NCI-H345 (cell line): Measurements from ENCODE around the gene C1orf146.
A peak's percentile ranks its signal among the peaks of the same experiment; 100 is the strongest.
"Not testable (repeated sequence)": the region's sequence is repeated elsewhere in the genome, so short reads cannot be mapped to it uniquely, and the experiment has no call there.

Experiments
- DNase-seq: peaks from one replicate; lab custom pipeline; 2025; lab: John Stamatoyannopoulos, UW

The C1orf146 gene

DNA sequence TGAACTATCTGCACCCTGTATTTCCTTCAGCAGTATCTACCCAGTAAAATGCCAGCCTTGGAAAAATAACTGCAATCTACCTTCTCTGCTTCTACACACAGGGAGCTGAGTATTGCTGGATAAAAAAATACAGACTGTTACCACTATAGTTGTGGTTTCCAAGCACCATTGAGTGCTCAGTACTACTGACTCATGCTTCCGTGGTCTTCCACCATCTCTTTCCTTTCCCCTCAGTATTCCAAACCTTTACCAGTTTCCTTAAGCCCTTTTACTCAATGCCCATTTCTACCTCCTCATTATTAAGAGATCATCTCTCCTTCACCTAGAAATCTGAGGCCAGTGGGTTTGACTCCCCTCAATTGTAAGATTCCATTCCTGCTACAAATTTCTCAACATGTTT lies 57.2 kb downstream of the C1orf146 start:
- DNase-seq = no peak

GRCh38 chr1:92276082-92276481 lies 58.4 kb downstream of the C1orf146 start:
- no peak for DNase-seq

GRCh38 chr1:92277105-92277723 lies 59.5 kb downstream of the C1orf146 start:
- no peak for DNase-seq

DNA sequence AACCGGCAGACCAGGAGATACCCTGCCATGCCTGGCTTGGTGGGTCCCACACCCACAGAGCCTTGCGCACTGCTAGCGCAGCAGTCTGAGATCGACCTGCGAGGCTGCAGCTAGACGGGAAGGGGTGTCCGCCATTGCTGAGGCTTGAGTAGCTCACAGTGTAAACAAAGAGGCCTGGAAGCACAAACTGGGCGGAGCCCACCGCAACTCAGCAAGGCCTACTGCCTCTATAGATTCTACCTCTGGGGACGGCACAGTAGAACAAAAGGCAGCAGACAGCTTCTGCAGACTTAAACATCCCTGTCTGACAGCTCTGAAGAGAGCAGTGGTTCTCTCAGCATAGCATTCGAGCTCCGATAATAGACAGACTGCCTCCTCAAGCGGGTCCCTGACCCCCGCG lies 62.1 kb downstream of the C1orf146 start:
- DNase-seq = not testable (repeated sequence)

- not testable (repeated sequence) for DNase-seq
Measured at GRCh38 chr1:92281411-92281810, 63.7 kb downstream of the C1orf146 start.

DNA sequence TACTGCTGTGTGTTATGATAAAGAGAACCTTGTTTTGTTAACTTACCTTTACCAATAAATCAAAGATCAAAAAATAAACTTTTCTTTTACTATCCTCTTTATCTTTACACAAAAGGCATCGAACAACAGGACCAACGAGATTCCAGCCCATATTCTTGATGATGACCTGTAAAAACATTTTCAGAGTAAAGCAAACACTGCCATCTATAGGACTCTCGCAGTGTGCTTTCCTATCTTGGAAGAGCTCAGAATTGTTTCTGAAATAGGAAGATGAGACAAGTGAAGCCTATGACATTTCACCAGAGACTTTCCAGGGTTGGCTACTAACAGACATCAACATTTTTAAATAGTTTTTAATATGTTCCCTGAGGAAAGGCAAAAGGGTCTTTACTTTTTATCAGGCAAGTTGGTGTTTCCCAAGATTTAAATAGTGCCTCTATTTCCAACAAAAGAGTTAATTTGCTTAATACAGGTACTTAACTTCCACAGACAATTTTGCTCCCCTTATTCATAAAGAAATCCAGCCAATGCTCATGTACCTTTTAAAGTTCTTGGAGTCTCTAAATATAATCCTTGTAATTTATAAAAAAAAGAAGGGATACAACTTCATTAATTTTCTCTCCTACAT lies 73.8 kb downstream of the C1orf146 start:
- DNase-seq = peak; percentile 54
